CD4-positive, alpha-beta T cell (primary cell): ENCODE data around the gene TMEM184A. TPM values are rescaled to one million over a fixed set of nuclear protein-coding genes. Genes with fewer than 3 reads are reported as not detected.

Experiments used
- ATAC-seq: fragments of 200-7000 bp; cut with Tn5 transposase; one replicate; pipeline ENCODE4 v1.10.0; 2022; ENCODE audit warnings: mild to moderate bottlenecking; ENCODE audit not compliant: poor library complexity
- CTCF ChIA-PET: fragments of 350-600 bp; sonication (Branson Sonifier 250); formaldehyde crosslinking; loops from one replicate; lab custom pipeline; 2021; ENCODE audit warnings: antibody characterized with exemption, inconsistent platforms; lab: Charles Lee
- POLR2A ChIA-PET: fragments of 350-600 bp; sonication (Branson Sonifier 250); formaldehyde crosslinking; loops from one replicate; lab custom pipeline; 2021; ENCODE audit warnings: antibody characterized with exemption, inconsistent platforms; lab: Charles Lee
- DNase-seq, 14 experiments: peaks; one replicate each; pipeline ENCODE4 v3.0.0-alpha.2; 2013 to 2020; ENCODE audit warnings: mixed read lengths in 2 of 14
- H3K27ac ChIP-seq, 2 donors: one replicate each; pipeline versions ENCODE4 v1.5.1 to v1.7.0; 2013; ENCODE audit warnings: low read length in 2 of 2, low read depth in 1 of 2, mild to moderate bottlenecking in 1 of 2
- H3K27me3 ChIP-seq, 2 experiments: 1 replicate in 1 of 2; 2 replicates in 1 of 2; pipeline versions ENCODE4 v1.6.1 to v1.7.0; 2013; ENCODE audit warnings: low read length in 2 of 2, control low read depth in 1 of 2, mild to moderate bottlenecking in 1 of 2, moderate library complexity in 1 of 2; ENCODE audit not compliant: insufficient read depth in 2 of 2, control insufficient read depth in 1 of 2
- H3K36me3 ChIP-seq: one replicate; pipeline ENCODE4 v1.6.1; 2013; ENCODE audit warnings: low read length, control low read depth; ENCODE audit not compliant: insufficient read depth
- H3K4me1 ChIP-seq: one replicate; pipeline ENCODE4 v1.6.1; 2013; ENCODE audit warnings: low read length, control low read depth; ENCODE audit not compliant: insufficient read depth
- H3K4me3 ChIP-seq: one replicate; pipeline ENCODE4 v1.5.1; 2013; ENCODE audit warnings: mild to moderate bottlenecking, low read length, moderate library complexity
- H3K9me3 ChIP-seq, 2 experiments: 1 replicate in 1 of 2; 2 replicates in 1 of 2; pipeline versions ENCODE4 v1.6.1 to v1.7.0; 2013; ENCODE audit warnings: low read length in 2 of 2, mild to moderate bottlenecking in 2 of 2, control low read depth in 1 of 2, moderate library complexity in 1 of 2; ENCODE audit not compliant: control insufficient read depth in 1 of 2, insufficient read depth in 1 of 2
- H3K27ac Mint-ChIP-seq: one replicate; pipeline ENCODE4 v1.8.0; 2020; ENCODE audit warnings: mixed read lengths
- H3K27me3 Mint-ChIP-seq: one replicate; pipeline ENCODE4 v1.8.0; 2021; ENCODE audit warnings: mixed read lengths
- H3K36me3 Mint-ChIP-seq: one replicate; pipeline ENCODE4 v1.8.0; 2021; ENCODE audit warnings: low read depth, mixed read lengths
- H3K4me1 Mint-ChIP-seq: one replicate; pipeline ENCODE4 v1.8.0; 2021; ENCODE audit warnings: low read depth, mixed read lengths
- H3K4me3 Mint-ChIP-seq: one replicate; pipeline ENCODE4 v1.8.0; 2020; ENCODE audit warnings: mild to moderate bottlenecking, mixed read lengths
- H3K9me3 Mint-ChIP-seq: one replicate; pipeline ENCODE4 v1.8.0; 2020; ENCODE audit warnings: mixed read lengths
- intact Hi-C, 2 experiments: fragments of 100-400 bp; cut with DNase I in 1 of 2; cut with micrococcal nuclease in 1 of 2; formaldehyde crosslinking; loops; one replicate each; pipeline versions ENCODE4 v1.15.1 to v1.9.0; 2023 to 2025; cut with DNase I, micrococcal nuclease
- total RNA-seq, 174 experiments: library from RNA in 2 of 174; stranded (reverse) in 2 of 174; gene quantifications; one replicate each; pipeline ENCODE4 v1.2.3 and lab custom pipeline; 2021 to 2026
- TF ChIP-seq, protein P1 (sequence below): fragments of 200-600 bp; IDR thresholded peaks from one replicate; pipeline ENCODE4 v1.8.0; 2022; ENCODE audit warnings: antibody characterized with exemption, mild to moderate bottlenecking

Gene TMEM184A
- total RNA-seq, 2 experiments from 2014 or later = 0.06 TPM; not detected in 1

DNA sequence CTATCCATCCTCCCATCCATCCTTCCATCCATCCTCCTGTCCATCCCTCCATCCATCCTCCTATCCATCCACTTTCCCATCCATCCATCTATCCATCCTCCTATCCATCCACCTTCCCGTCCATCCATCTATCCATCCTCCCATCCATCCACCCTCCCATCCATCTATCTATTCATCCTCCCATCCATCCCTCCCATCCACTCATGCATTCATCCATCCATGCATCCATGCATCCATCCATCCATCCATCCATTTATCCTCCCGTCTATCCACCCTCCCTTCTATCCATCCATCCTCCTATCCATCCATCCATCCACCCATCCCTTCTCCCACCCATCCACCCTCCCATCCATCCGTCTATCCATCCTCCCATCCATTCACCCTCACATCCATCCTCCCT, 39.0 kb upstream of the TMEM184A start:
- Mint-ChIP-seq H3K27me3 (peaks cover 41% of the 10 kb centered on the region), H3K36me3 (no peaks in the 10 kb centered on the region), H3K27ac (no peak overlapping the region), H3K4me3 (no peak overlapping the region), H3K9me3 (no peaks in the 10 kb centered on the region), H3K4me1 (peaks cover 19% of the 10 kb centered on the region)
- TF ChIP-seq, protein P1, sequence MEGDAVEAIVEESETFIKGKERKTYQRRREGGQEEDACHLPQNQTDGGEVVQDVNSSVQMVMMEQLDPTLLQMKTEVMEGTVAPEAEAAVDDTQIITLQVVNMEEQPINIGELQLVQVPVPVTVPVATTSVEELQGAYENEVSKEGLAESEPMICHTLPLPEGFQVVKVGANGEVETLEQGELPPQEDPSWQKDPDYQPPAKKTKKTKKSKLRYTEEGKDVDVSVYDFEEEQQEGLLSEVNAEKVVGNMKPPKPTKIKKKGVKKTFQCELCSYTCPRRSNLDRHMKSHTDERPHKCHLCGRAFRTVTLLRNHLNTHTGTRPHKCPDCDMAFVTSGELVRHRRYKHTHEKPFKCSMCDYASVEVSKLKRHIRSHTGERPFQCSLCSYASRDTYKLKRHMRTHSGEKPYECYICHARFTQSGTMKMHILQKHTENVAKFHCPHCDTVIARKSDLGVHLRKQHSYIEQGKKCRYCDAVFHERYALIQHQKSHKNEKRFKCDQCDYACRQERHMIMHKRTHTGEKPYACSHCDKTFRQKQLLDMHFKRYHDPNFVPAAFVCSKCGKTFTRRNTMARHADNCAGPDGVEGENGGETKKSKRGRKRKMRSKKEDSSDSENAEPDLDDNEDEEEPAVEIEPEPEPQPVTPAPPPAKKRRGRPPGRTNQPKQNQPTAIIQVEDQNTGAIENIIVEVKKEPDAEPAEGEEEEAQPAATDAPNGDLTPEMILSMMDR = no peak
- H3K4me1 ChIP-seq = peaks cover 24% of the 10 kb centered on the region
- peaks cover 19 to 32% of the 10 kb centered on the region in 2 experiments for H3K27me3 ChIP-seq
- ChIA-PET CTCF (no interaction called here), POLR2A (no interaction called here)
- no peak overlapping the region for H3K4me3 ChIP-seq
- peaks cover 0 to 21% of the 10 kb centered on the region in 2 experiments for H3K9me3 ChIP-seq
- no peaks in the 10 kb centered on the region for H3K36me3 ChIP-seq
- H3K27ac ChIP-seq = no peak overlapping the region
- intact Hi-C loops = no loop called here
- DNase-seq (no peak), ATAC-seq (no peak)

DNA sequence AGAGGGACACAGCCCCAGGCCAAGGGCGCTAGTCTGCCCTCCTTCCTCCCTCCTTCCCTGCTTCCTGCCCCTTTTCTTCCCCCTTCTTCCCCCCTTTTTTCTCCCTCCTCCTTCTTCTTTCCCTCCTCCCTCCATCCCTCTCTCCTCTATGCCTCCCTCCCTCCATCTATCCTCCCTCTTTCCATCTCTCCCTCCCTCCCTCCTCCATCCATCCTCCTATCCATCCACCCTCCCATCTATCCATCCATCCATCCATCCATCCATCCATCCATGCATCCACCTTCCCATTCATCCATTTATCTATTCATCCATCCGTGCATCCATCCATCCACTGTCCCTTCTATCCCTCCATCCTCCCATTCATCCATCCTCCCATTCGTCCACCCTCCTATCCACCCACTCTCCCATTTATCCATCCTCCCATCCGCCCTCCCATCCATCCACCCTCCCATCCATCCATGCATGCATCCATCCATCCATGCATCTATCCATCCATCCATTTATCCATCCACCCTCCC, 38.0 kb upstream of the TMEM184A start:
- TF ChIP-seq, protein P1 = no peak
- Histone ChIP-seq H3K27me3 (peaks cover 19 to 32% of the 10 kb centered on the region in 2 experiments), H3K36me3 (no peaks in the 10 kb centered on the region), H3K4me3 (no peak overlapping the region), H3K27ac (no peak overlapping the region), H3K4me1 (peaks cover 24% of the 10 kb centered on the region), H3K9me3 (peaks cover 0 to 26% of the 10 kb centered on the region in 2 experiments)
- Mint-ChIP-seq H3K27ac (no peak overlapping the region), H3K9me3 (no peaks in the 10 kb centered on the region), H3K4me3 (no peak overlapping the region), H3K4me1 (peaks cover 19% of the 10 kb centered on the region), H3K36me3 (no peaks in the 10 kb centered on the region), H3K27me3 (peaks cover 41% of the 10 kb centered on the region)
- DNase-seq = no peak
- ATAC-seq = no peak
- ChIA-PET CTCF (no interaction called here), POLR2A (no interaction called here)
- intact Hi-C loops = loop anchor here in 1 of 2 experiments (1.0 kb wide), 1 partner anchor 24 kb away; the partner anchor contains the start of gene PSMG3

DNA sequence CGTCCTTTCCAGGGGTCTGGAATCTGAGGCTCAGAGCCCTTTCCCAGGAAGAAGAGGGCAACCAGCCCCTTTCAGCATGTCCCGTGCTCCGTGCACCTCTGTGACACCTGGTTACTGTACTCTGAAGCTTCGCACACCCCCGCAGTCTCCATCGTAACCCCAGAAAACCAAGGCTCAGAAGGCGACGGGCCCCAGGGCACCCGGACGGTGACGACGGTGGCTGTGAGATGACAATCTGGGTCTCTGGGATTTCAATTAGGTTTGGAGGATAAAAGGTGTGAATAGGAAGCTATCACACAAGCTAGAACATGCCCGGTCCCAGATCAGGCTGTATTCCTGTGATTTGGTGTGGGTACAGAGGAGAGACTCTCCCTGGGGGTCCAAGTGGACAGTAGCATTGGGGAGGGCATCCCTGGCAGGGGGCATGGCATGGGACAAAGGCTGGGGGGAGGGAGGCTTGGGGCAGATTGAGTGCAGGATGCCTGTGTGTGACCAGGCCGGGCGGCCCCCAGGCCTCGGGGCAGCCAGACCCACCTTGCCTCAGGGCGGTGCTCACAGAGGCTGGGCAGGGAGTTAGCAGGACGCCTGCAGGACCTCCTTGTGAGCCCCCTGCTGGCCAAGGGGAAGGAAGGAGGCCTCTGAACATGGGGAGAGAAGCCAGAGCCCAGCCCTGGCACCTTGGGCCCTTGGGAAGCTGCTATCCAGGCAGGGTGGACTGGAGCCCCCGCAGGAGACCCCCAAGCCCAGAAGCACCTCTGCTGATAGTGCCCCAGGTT, 37.3 kb upstream of the TMEM184A start:
- Histone ChIP-seq H3K27ac (no peak overlapping the region), H3K4me1 (peaks cover 24% of the 10 kb centered on the region), H3K27me3 (peaks cover 19 to 32% of the 10 kb centered on the region in 2 experiments), H3K9me3 (peaks cover 0 to 31% of the 10 kb centered on the region in 2 experiments), H3K4me3 (no peak overlapping the region), H3K36me3 (no peaks in the 10 kb centered on the region)
- no peaks in the 10 kb centered on the region for H3K36me3 Mint-ChIP-seq
- peaks cover 41% of the 10 kb centered on the region for H3K27me3 Mint-ChIP-seq
- ATAC-seq = no peak
- ChIA-PET CTCF (no interaction called here), POLR2A (no interaction called here)
- no peak overlapping the region for H3K27ac Mint-ChIP-seq
- H3K4me1 Mint-ChIP-seq = peaks cover 19% of the 10 kb centered on the region
- H3K4me3 Mint-ChIP-seq = peak overlapping the region; percentile 30
- TF ChIP-seq, protein P1 = no peak
- no peaks in the 10 kb centered on the region for H3K9me3 Mint-ChIP-seq
- intact Hi-C loops = loop anchor here in 1 of 2 experiments (1.0 kb wide), 1 partner anchor 23 kb away; the partner anchor contains the start of gene PSMG3
- DNase-seq = peak in 2 of 14 experiments; percentile 13 to 21
